Ureter (tissue), 1 donor: ENCODE measurements around the gene CRYBA2. TPM values are rescaled to one million over a fixed set of nuclear protein-coding genes. Genes with fewer than 3 reads are reported as not detected.

Experiments used
- DNase-seq: peaks from one replicate; pipeline ENCODE4 v3.0.0-alpha.2; 2020; ENCODE audit warnings: low spot score
- total RNA-seq: library from RNA; stranded (reverse); gene quantifications from one replicate; pipeline ENCODE4 v1.2.4, GENCODE V29; 2023
- donor health status: DM: yes; HTN: yes; CAD: no.

CRYBA2 gene
- total RNA-seq, 1 donor from 2014 or later, result not detected

DNA sequence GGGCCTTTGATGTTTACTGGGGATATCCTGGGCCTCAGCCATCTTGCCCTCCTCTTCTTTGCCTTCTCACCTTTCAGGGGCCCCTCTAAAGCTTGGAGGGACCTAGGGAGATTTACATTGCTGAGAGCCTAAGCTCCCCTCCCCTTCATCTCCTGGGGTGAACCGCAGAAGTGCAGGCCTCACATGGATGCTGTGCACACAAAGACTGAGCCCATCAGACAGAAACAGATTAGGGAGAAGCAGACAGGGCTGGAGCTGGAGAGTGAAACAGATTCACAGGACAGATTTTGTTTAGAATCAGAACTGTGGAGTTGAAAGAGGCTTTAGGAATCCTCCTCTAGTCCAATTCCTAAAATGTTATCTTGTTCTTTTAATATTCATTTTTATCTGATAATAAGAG lies 37.2 kb downstream of the CRYBA2 start:
- no peak for DNase-seq

GRCh38 chr2:218954541-218955300 lies 38.5 kb downstream of the CRYBA2 start:
- DNase-seq, result no peak

GRCh38 chr2:218953366-218953954 lies 39.8 kb downstream of the CRYBA2 start:
- no peak for DNase-seq

DNA sequence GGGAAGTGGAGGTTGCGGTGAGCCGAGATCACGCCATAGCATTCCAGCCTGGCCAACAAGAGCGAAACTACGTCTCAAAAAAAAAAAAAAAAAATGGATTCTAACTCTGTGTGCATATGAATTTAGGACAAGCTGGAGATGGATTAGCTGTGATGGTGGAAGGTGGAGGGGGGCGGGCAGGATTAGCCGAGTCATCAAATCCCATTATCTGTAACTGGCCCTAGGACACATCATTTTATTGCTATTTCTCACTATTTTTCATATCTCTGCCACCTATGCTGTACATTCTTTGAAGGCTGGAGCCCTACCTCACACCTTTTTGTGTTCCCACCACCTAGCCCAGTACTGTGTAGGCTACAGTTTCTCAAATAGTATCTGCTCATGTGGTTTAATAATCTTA lies 41.1 kb downstream of the CRYBA2 start:
- no peak for DNase-seq

DNA sequence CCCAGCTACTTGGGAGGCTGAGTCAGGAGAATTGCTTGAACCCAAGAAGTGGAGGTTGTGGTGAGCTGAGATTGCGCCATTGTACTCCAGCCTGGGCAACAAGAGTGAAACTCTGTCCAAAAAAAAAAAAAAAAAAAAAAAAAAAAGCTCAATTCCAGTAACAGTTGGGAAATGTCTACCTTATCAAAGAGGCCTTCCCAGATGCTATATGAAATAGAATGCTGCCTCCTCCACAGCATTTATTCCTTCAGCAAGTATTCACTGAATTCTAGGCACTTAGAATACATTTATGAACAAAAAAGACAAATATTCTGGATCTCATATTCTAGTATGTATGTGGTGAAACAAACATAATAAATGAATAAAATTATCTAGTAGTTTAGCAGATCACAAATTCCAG lies 46.6 kb downstream of the CRYBA2 start:
- DNase-seq, result no peak

GRCh38 chr2:218944759-218945404 lies 48.3 kb downstream of the CRYBA2 start:
- DNase-seq, result no peak

Other genes with a start within 250 kb of the CRYBA2 start
- gene CYP27A1, start 211.3 kb downstream of the CRYBA2 start, total RNA-seq, result 16.4 TPM
- gene PRKAG3, start 161.6 kb downstream of the CRYBA2 start, total RNA-seq, result not detected
- 0.78 TPM for gene WNT6, start 133.6 kb downstream of the CRYBA2 start, total RNA-seq
- gene WNT10A, start 112.6 kb downstream of the CRYBA2 start, total RNA-seq, result 4.0 TPM
- gene CDK5R2, start 33.8 kb downstream of the CRYBA2 start, total RNA-seq, result not detected
- not detected for gene FEV, start 8.2 kb downstream of the CRYBA2 start, total RNA-seq
- not detected for gene CFAP65, start 48.1 kb upstream of the CRYBA2 start, total RNA-seq
- gene IHH, start 67.5 kb upstream of the CRYBA2 start, total RNA-seq, result not detected
- gene NHEJ1, start 167.4 kb upstream of the CRYBA2 start, total RNA-seq, result 13.9 TPM
- gene SLC23A3, start 176.6 kb upstream of the CRYBA2 start, total RNA-seq, result 1.6 TPM
- gene CNPPD1, start 183.5 kb upstream of the CRYBA2 start, total RNA-seq, result 56.4 TPM
- 79.6 TPM for gene RETREG2, start 184.9 kb upstream of the CRYBA2 start, total RNA-seq
- gene ZFAND2B, start 213.4 kb upstream of the CRYBA2 start, total RNA-seq, result 28.7 TPM
- 36.1 TPM for gene ABCB6, start 225.5 kb upstream of the CRYBA2 start, total RNA-seq
- gene ATG9A, start 236.2 kb upstream of the CRYBA2 start, total RNA-seq, result 31.6 TPM
- gene ANKZF1, start 236.4 kb upstream of the CRYBA2 start, total RNA-seq, result 73.1 TPM